OCI-LY1 (cell line): Measurements from ENCODE around the gene XPO5.
"Not testable (repeated sequence)": the region's sequence is repeated elsewhere in the genome, so short reads cannot be mapped to it uniquely, and the experiment has no call there.

Source experiments
- H2AFZ ChIP-seq: fragments of 200-600 bp; sonication (generic), shearing (Covaris generic); 2 replicates; pipeline ENCODE4 v1.6.0; 2014; ENCODE audit warnings: antibody characterized with exemption, mild to moderate bottlenecking, low read length
- H3F3A ChIP-seq: fragments of 200-600 bp; sonication (generic), shearing (Covaris generic); 2 replicates; pipeline ENCODE4 v1.6.0; 2014; ENCODE audit warnings: mild to moderate bottlenecking, antibody characterized with exemption, low read length, moderate library complexity; ENCODE audit not compliant: insufficient read depth
- H3K27ac ChIP-seq: fragments of 200-600 bp; sonication (generic); 2 replicates; pipeline ENCODE4 v1.5.1; 2014; ENCODE audit warnings: low read length, mixed run types, mild to moderate bottlenecking, low read depth; ENCODE audit not compliant: poor library complexity, severe bottlenecking
- H3K27me3 ChIP-seq: fragments of 200-600 bp; sonication (generic); 2 replicates; pipeline ENCODE4 v1.6.0; 2014; ENCODE audit warnings: antibody characterized with exemption, mild to moderate bottlenecking, low read length, moderate library complexity; ENCODE audit not compliant: insufficient read depth
- H3K36me3 ChIP-seq: fragments of 200-600 bp; sonication (generic); 2 replicates; pipeline ENCODE4 v1.6.1; 2014; ENCODE audit warnings: mild to moderate bottlenecking, antibody characterized with exemption, low read length, moderate library complexity, mixed read lengths; ENCODE audit not compliant: insufficient read depth
- H3K4me1 ChIP-seq: fragments of 200-600 bp; sonication (generic); 2 replicates; pipeline ENCODE4 v1.5.1; 2014; ENCODE audit warnings: mild to moderate bottlenecking, low read length, moderate library complexity; ENCODE audit not compliant: insufficient read depth, severe bottlenecking
- H3K4me2 ChIP-seq: fragments of 200-600 bp; sonication (generic), shearing (Covaris generic); 2 replicates; pipeline ENCODE4 v1.6.1; 2014; ENCODE audit warnings: low read length
- H3K4me3 ChIP-seq: fragments of 200-600 bp; sonication (generic); 2 replicates; pipeline ENCODE4 v1.5.1; 2014; ENCODE audit warnings: low read length, low read depth, mild to moderate bottlenecking, mixed read lengths; ENCODE audit not compliant: poor library complexity, severe bottlenecking
- H3K79me2 ChIP-seq: fragments of 200-600 bp; shearing (Covaris generic); 2 replicates; pipeline ENCODE4 v1.6.1; 2016; ENCODE audit warnings: mixed run types, low read length, mixed read lengths; ENCODE audit not compliant: insufficient read depth
- H3K9ac ChIP-seq: fragments of 200-600 bp; sonication (generic), shearing (Covaris generic); 2 replicates; pipeline ENCODE4 v1.6.1; 2014; ENCODE audit warnings: mild to moderate bottlenecking, low read length, mixed read lengths
- H3K9me2 ChIP-seq: fragments of 200-600 bp; sonication (generic), shearing (Covaris generic); 2 replicates; pipeline ENCODE4 v1.6.1; 2014; ENCODE audit warnings: low read depth, mild to moderate bottlenecking, low read length, mixed read lengths
- H3K9me3 ChIP-seq: fragments of 200-600 bp; shearing (Covaris generic); 2 replicates; pipeline ENCODE4 v1.6.1; 2014; ENCODE audit warnings: low read length, mixed read lengths
- H4K20me1 ChIP-seq: fragments of 200-600 bp; sonication (generic), shearing (Covaris generic); 2 replicates; pipeline ENCODE4 v1.6.0; 2016; ENCODE audit warnings: mild to moderate bottlenecking, low read length; ENCODE audit not compliant: insufficient read depth
- EZH2 ChIP-seq: fragments of 200-600 bp; sonication (generic), shearing (Covaris generic); IDR thresholded peaks from 2 replicates; pipeline ENCODE4 v1.8.0; 2017; ENCODE audit warnings: borderline replicate concordance, mixed run types, mild to moderate bottlenecking, antibody characterized with exemption, low read length, moderate library complexity, mixed read lengths
- TF ChIP-seq, protein P1 (sequence below): fragments of 200-600 bp; sonication (generic), shearing (Covaris generic); IDR thresholded peaks from 2 replicates; pipeline ENCODE4 v1.5.1; 2017; ENCODE audit warnings: mild to moderate bottlenecking, antibody characterized with exemption, low read length, moderate library complexity, mixed read lengths

XPO5 gene

DNA sequence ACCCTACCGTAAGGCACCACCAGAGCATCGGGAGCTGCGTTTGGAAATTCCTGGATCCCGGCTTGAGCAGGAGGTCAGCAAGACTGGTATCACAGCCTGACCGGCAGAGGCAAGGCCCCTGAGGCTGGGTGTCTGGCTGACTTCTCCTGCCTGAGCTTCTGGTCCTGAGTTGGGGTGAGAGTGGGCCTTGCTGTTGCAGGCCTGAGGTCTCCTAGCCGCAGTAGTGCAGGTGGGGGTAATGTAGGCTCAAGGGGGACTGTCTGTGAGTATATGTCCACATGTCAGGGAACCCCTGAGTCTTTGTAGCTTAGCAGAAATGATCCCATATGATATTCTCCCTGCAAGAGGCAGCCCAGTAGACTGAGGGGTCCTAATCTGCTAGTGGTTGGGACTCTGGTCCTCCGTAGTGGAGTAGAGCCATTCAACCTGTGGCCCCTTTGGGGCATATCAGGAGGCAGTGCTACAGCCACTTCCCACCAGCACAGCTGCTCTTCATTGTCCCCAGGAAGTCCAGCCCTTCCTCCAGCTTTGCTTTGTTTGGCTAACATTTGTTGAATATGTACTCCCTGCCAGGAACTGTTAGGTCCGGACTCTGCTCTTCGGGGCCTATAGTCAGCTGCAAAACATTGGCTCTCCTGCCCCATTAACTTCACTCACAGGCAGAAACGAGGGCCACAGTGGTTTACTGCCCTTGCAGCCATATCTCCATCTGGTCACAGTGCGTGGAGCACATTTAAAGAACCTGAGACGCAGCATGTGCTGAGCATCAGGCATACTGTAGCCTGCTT lies 76.6 kb downstream of the XPO5 start:
- Histone ChIP-seq H3K4me2 (no peak overlapping the region), H3F3A (no peaks in the 10 kb centered on the region), H2AFZ (no peak overlapping the region), H3K27ac (no peak overlapping the region), H3K9me2 (no peaks in the 10 kb centered on the region), H3K79me2 (no peaks in the 10 kb centered on the region), H3K27me3 (no peaks in the 10 kb centered on the region), H3K9ac (no peak overlapping the region), H3K4me3 (no peak overlapping the region), H3K36me3 (peaks cover 32% of the 10 kb centered on the region; the same call in 1 of the 2 replicates), H4K20me1 (no peaks in the 10 kb centered on the region), H3K4me1 (no peaks in the 10 kb centered on the region), H3K9me3 (no peaks in the 10 kb centered on the region)
- TF ChIP-seq, protein P1, sequence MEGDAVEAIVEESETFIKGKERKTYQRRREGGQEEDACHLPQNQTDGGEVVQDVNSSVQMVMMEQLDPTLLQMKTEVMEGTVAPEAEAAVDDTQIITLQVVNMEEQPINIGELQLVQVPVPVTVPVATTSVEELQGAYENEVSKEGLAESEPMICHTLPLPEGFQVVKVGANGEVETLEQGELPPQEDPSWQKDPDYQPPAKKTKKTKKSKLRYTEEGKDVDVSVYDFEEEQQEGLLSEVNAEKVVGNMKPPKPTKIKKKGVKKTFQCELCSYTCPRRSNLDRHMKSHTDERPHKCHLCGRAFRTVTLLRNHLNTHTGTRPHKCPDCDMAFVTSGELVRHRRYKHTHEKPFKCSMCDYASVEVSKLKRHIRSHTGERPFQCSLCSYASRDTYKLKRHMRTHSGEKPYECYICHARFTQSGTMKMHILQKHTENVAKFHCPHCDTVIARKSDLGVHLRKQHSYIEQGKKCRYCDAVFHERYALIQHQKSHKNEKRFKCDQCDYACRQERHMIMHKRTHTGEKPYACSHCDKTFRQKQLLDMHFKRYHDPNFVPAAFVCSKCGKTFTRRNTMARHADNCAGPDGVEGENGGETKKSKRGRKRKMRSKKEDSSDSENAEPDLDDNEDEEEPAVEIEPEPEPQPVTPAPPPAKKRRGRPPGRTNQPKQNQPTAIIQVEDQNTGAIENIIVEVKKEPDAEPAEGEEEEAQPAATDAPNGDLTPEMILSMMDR = no peak
- TF ChIP-seq EZH2 = no peak

DNA sequence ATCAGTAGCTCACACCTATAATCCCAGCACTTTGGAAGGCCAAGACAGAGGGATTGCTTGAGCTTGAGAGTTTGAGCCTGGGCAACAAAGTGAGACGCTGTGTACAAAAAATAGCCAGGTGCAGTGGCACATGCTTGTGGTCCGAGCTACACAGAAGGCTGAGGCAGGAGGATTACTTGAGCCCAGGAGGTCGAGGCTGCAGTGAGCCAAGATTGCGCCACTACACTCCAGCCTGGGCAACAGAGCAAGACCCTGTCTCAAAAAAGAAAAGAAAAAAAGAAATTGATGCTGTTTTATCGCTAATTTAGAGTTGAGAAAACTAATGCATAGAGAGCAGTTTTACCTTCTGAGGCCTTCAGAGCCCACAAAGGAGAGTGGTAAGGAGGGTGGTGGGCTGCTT lies 77.5 kb downstream of the XPO5 start:
- H3K9me3 ChIP-seq, H3K4me1 ChIP-seq, H4K20me1 ChIP-seq, H3K4me3 ChIP-seq, H3F3A ChIP-seq, H3K9me2 ChIP-seq, H3K27me3 ChIP-seq, H3K4me2 ChIP-seq, H3K79me2 ChIP-seq, H2AFZ ChIP-seq, H3K9ac ChIP-seq, H3K27ac ChIP-seq: not testable (repeated sequence)
- H3K36me3 ChIP-seq = peaks cover 28% of the 10 kb centered on the region; the same call in 1 of the 2 replicates

DNA sequence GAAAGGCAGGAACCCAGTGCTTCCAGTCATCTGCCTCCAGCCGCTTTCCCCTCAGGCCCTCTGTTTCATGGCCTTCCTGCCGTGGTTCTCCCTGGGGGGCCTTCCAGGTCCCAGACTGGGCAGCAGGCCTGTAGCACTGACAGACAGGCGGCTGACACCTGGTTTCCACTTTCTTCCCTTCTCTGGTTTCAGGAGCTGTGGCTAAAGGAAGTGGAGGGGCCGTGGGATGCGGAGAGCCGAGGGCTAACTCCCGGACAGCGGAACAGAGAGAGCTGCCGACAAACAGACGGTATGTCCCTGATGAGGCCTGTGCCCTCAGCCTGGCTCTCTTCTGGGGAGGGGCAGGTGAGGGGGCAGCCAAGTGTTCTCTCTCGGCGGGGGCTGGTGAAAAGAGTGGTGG lies 78.1 kb downstream of the XPO5 start:
- H3K9ac ChIP-seq = no peak overlapping the region
- no peak overlapping the region for H3K27ac ChIP-seq
- no peak overlapping the region for H2AFZ ChIP-seq
- peaks cover 24% of the 10 kb centered on the region; the same call in 1 of the 2 replicates for H3K36me3 ChIP-seq
- no peaks in the 10 kb centered on the region for H3K79me2 ChIP-seq
- no peak overlapping the region for H3K4me3 ChIP-seq
- H4K20me1 ChIP-seq = no peaks in the 10 kb centered on the region
- no peak overlapping the region for H3K4me2 ChIP-seq
- TF ChIP-seq, protein P1 = no peak
- H3K27me3 ChIP-seq = no peaks in the 10 kb centered on the region
- H3F3A ChIP-seq = no peaks in the 10 kb centered on the region
- H3K9me3 ChIP-seq = no peaks in the 10 kb centered on the region
- H3K9me2 ChIP-seq = no peaks in the 10 kb centered on the region
- peaks cover 5% of the 10 kb centered on the region for H3K4me1 ChIP-seq

DNA sequence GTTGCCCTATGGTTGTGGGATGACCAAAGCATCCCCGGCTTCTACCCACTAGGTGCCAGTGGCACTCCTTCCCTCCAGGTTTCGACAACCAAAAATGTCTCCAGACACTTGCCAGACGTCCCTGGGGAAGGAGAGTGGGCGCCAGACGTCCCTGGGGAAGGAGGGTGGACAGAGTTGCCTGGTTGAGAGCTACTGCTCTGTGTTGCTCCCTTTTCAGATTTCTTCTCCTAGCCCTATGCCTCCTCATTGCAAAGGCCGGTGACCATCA lies 78.8 kb downstream of the XPO5 start:
- H3K9me2 ChIP-seq = no peaks in the 10 kb centered on the region
- no peak overlapping the region for H2AFZ ChIP-seq
- H3K4me2 ChIP-seq = no peak overlapping the region
- peaks cover 21% of the 10 kb centered on the region; the same call in 1 of the 2 replicates for H3K36me3 ChIP-seq
- no peaks in the 10 kb centered on the region for H3K27me3 ChIP-seq
- no peak overlapping the region for H3K9ac ChIP-seq
- peaks cover 6% of the 10 kb centered on the region for H3K4me1 ChIP-seq
- H3F3A ChIP-seq = no peaks in the 10 kb centered on the region
- no peaks in the 10 kb centered on the region for H3K9me3 ChIP-seq
- H4K20me1 ChIP-seq = no peaks in the 10 kb centered on the region
- TF ChIP-seq EZH2 = no peak
- TF ChIP-seq, protein P1 = no peak
- no peak overlapping the region for H3K27ac ChIP-seq
- no peaks in the 10 kb centered on the region for H3K79me2 ChIP-seq
- no peak overlapping the region for H3K4me3 ChIP-seq
